Activated T-helper 17 cell treated with anti-CD3 and anti-CD28 coated beads, Interleukin-2, amount 50 U/mL, for 72 hours (primary cell): ENCODE measurements around the gene KLRK1. TPM values are rescaled to one million over a fixed set of nuclear protein-coding genes. Genes with fewer than 3 reads are reported as not detected.
"Not testable (repeated sequence)": the region's sequence is repeated elsewhere in the genome, so short reads cannot be mapped to it uniquely, and the experiment has no call there.

Source experiments
- ATAC-seq: fragments of 150-1000 bp; cut with Tn5 transposase; replicated peaks from 2 replicates; pipeline ENCODE4 v1.10.0; 2021; ENCODE audit warnings: mild to moderate bottlenecking, moderate library complexity
- H3K27ac Mint-ChIP-seq: one replicate; pipeline ENCODE4 v1.8.0; 2022; ENCODE audit warnings: mixed read lengths
- H3K27me3 Mint-ChIP-seq: one replicate; pipeline ENCODE4 v1.8.0; 2022; ENCODE audit warnings: mixed read lengths
- H3K36me3 Mint-ChIP-seq: one replicate; pipeline ENCODE4 v1.8.0; 2022; ENCODE audit warnings: low read depth, mild to moderate bottlenecking, mixed read lengths
- H3K4me1 Mint-ChIP-seq: one replicate; pipeline ENCODE4 v1.8.0; 2022; ENCODE audit warnings: mixed read lengths
- H3K4me3 Mint-ChIP-seq: one replicate; pipeline ENCODE4 v1.8.0; 2022; ENCODE audit warnings: mild to moderate bottlenecking, mixed read lengths
- H3K9me3 Mint-ChIP-seq: one replicate; pipeline ENCODE4 v1.8.0; 2022; ENCODE audit warnings: mixed read lengths
- total RNA-seq, 2 donors: library from RNA; stranded (reverse); gene quantifications; one replicate each; pipeline ENCODE4 v1.2.3, GENCODE V29; 2022

KLRK1 gene
- total RNA-seq, 2 donors from 2014 or later = 0.19 to 0.24 TPM

- no peak for ATAC-seq
- peaks cover 4% of the 10 kb centered on the region for H3K4me1 Mint-ChIP-seq
Observed at GRCh38 chr12:10372559-10372958, 17.3 kb downstream of the KLRK1 start.

GRCh38 chr12:10371893-10372535, 17.8 kb downstream of the KLRK1 start:
- not testable (repeated sequence) for H3K36me3 Mint-ChIP-seq, H3K4me3 Mint-ChIP-seq, H3K4me1 Mint-ChIP-seq, H3K27me3 Mint-ChIP-seq, ATAC-seq, H3K27ac Mint-ChIP-seq, H3K9me3 Mint-ChIP-seq

More at GRCh38 chr12:10372559-10372958, 17.3 kb downstream of the KLRK1 start:
- Mint-ChIP-seq H3K4me3 (no peak overlapping the region), H3K27ac (no peak overlapping the region), H3K36me3 (no peaks in the 10 kb centered on the region), H3K27me3 (peaks cover 7% of the 10 kb centered on the region), H3K9me3 (no peaks in the 10 kb centered on the region)

GRCh38 chr12:10369557-10370415, 20.1 kb downstream of the KLRK1 start:
- Mint-ChIP-seq H3K36me3 (no peaks in the 10 kb centered on the region), H3K27me3 (peaks cover 3% of the 10 kb centered on the region), H3K4me3 (no peak overlapping the region), H3K9me3 (no peaks in the 10 kb centered on the region), H3K4me1 (peaks cover 4% of the 10 kb centered on the region), H3K27ac (no peak overlapping the region)
- ATAC-seq = no peak

GRCh38 chr12:10368206-10369171, 21.4 kb downstream of the KLRK1 start:
- H3K36me3 Mint-ChIP-seq = no peaks in the 10 kb centered on the region
- no peak overlapping the region for H3K27ac Mint-ChIP-seq
- no peaks in the 10 kb centered on the region for H3K9me3 Mint-ChIP-seq
- ATAC-seq = no peak
- H3K27me3 Mint-ChIP-seq = no peaks in the 10 kb centered on the region
- no peak overlapping the region for H3K4me3 Mint-ChIP-seq
- peaks cover 4% of the 10 kb centered on the region for H3K4me1 Mint-ChIP-seq

GRCh38 chr12:10367714-10368113, 22.1 kb downstream of the KLRK1 start:
- not testable (repeated sequence) for H3K27ac Mint-ChIP-seq, H3K36me3 Mint-ChIP-seq, H3K4me1 Mint-ChIP-seq, ATAC-seq, H3K9me3 Mint-ChIP-seq, H3K4me3 Mint-ChIP-seq, H3K27me3 Mint-ChIP-seq

GRCh38 chr12:10366875-10367274, 23.0 kb downstream of the KLRK1 start:
- no peaks in the 10 kb centered on the region for H3K4me1 Mint-ChIP-seq
- no peak for ATAC-seq
- H3K27ac Mint-ChIP-seq = no peak overlapping the region
- H3K27me3 Mint-ChIP-seq = no peaks in the 10 kb centered on the region
- no peak overlapping the region for H3K4me3 Mint-ChIP-seq
- no peaks in the 10 kb centered on the region for H3K36me3 Mint-ChIP-seq
- no peaks in the 10 kb centered on the region for H3K9me3 Mint-ChIP-seq

GRCh38 chr12:10365696-10366405, 24.0 kb downstream of the KLRK1 start:
- no peaks in the 10 kb centered on the region for H3K4me1 Mint-ChIP-seq
- no peaks in the 10 kb centered on the region for H3K9me3 Mint-ChIP-seq
- H3K27ac Mint-ChIP-seq = no peak overlapping the region
- no peaks in the 10 kb centered on the region for H3K27me3 Mint-ChIP-seq
- H3K36me3 Mint-ChIP-seq = no peaks in the 10 kb centered on the region
- no peak overlapping the region for H3K4me3 Mint-ChIP-seq
- ATAC-seq = no peak

GRCh38 chr12:10364815-10365622, 24.8 kb downstream of the KLRK1 start:
- no peak overlapping the region for H3K4me3 Mint-ChIP-seq
- no peaks in the 10 kb centered on the region for H3K4me1 Mint-ChIP-seq
- no peaks in the 10 kb centered on the region for H3K27me3 Mint-ChIP-seq
- H3K36me3 Mint-ChIP-seq = no peaks in the 10 kb centered on the region
- ATAC-seq = peak; percentile 79
- H3K27ac Mint-ChIP-seq = no peak overlapping the region
- no peaks in the 10 kb centered on the region for H3K9me3 Mint-ChIP-seq

GRCh38 chr12:10363914-10364814, 25.7 kb downstream of the KLRK1 start:
- Mint-ChIP-seq H3K9me3 (no peaks in the 10 kb centered on the region), H3K36me3 (no peaks in the 10 kb centered on the region), H3K27me3 (no peaks in the 10 kb centered on the region), H3K27ac (no peak overlapping the region), H3K4me3 (no peak overlapping the region), H3K4me1 (no peaks in the 10 kb centered on the region)
- peak; percentile 73 for ATAC-seq

GRCh38 chr12:10363658-10363913, 26.3 kb downstream of the KLRK1 start:
- Mint-ChIP-seq H3K27me3 (peaks cover 3% of the 10 kb centered on the region), H3K4me1 (no peaks in the 10 kb centered on the region), H3K36me3 (no peaks in the 10 kb centered on the region), H3K9me3 (no peaks in the 10 kb centered on the region), H3K4me3 (no peak overlapping the region), H3K27ac (no peak overlapping the region)
- no peak for ATAC-seq

GRCh38 chr12:10362828-10363657, 26.8 kb downstream of the KLRK1 start:
- Mint-ChIP-seq H3K27me3 (peaks cover 3% of the 10 kb centered on the region), H3K27ac (no peak overlapping the region)
- no peak for ATAC-seq

GRCh38 chr12:10362325-10362724, 27.5 kb downstream of the KLRK1 start:
- Mint-ChIP-seq H3K4me1 (no peaks in the 10 kb centered on the region), H3K9me3 (no peaks in the 10 kb centered on the region), H3K4me3 (no peak overlapping the region), H3K36me3 (no peaks in the 10 kb centered on the region), H3K27me3 (peaks cover 7% of the 10 kb centered on the region), H3K27ac (no peak overlapping the region)
- no peak for ATAC-seq

More at GRCh38 chr12:10362828-10363657, 26.8 kb downstream of the KLRK1 start:
- Mint-ChIP-seq H3K36me3 (no peaks in the 10 kb centered on the region), H3K9me3 (no peaks in the 10 kb centered on the region), H3K4me1 (no peaks in the 10 kb centered on the region), H3K4me3 (no peak overlapping the region)
